Endothelial cell of hepatic sinusoid (primary cell): ENCODE data around the gene TBC1D1.
"Not testable (repeated sequence)": the region's sequence is repeated elsewhere in the genome, so short reads cannot be mapped to it uniquely, and the experiment has no call there.

Source experiments
- in situ Hi-C: cut with HindIII; loops from 2 replicates; pipeline ENCODE4 v1.10.0; 2017; ENCODE audit warnings: low sequenced_read_pairs

The TBC1D1 gene

DNA sequence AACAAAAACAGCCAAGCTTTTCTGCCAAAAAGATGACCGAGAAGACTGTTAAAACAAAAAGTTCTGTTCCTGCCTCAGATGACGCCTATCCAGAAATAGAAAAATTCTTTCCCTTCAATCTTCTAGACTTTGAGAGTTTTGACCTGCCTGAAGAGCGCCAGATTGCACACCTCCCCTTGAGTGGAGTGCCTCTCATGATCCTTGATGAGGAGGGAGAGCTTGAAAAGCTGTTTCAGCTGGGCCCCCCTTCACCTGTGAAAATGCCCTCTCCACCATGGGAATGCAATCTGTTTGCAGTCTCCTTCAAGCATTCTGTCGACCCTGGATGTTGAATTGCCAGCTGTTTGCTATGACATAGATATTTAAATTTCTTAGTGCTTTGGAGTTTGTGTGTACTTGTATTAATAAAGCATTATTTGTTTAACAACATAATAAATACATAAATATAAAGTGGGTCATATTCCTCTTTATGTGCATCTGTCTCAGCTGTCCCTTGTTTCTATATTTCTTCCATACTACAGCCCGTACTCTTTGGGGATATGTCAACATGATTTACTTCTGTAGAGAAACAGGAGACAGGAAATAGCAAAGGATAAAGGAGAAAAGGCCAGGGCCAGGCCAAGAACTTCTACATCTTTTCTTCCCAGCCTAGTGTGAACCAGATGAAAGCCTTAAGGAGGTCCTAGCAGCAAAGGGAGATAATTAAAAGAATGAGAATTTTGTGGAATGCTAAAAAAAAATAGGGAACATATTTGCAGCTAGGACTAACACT lies 70.0 kb downstream of the TBC1D1 start:
- in situ Hi-C loops = no loop called here

DNA sequence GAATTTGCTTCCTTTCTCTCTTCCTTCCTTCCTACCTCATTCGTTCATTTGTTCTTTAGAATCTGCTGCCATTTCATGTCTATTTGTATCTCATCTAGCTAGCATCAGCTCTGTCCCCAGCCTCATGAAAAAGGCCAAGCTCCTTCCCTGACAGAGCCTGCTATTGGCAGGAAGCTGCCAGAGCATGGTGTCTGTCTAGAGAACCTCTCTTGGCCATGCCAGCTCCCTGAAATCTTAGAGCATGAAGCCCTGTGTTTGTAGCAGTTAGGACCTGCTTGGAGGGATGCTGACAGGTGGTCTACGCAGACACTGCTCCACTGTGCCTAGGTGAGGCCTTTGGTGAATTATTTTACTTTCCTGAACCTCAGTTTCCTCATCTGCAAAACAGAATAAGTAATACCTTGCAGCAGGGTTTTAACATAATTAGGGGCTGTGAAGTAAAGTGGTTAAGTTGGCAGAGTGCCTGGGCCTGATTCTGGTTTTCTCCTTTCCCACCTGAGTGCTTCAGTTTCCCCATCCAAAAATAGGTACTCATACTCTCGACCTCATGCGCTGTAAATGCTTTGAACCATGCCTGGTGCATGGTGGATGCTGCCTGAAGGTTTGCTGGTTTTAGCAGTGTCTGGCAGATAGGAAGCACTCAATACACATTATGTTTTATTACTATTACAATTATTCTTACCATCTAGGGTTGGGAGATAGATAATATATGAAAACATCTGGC lies 74.0 kb downstream of the TBC1D1 start:
- in situ Hi-C loops = no loop called here

DNA sequence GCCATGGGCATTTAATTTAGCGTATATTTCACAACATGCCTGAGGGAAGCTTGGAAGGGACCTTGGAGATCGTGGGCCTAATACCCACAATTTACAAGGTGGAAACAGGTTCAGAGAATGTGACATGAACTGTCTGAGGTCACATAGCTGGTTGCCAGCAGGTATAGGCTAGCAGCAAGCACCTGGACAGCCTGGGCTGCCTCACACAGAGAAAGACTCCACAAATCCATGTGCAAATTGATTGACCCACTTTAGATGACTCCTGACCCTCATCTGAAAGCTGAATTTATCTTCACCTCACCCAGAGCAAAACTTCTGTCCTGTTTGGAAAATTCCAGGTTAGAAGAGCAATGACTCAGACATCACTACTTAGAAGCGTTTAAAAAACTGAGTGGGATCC lies 75.2 kb downstream of the TBC1D1 start:
- in situ Hi-C loops = no loop called here

DNA sequence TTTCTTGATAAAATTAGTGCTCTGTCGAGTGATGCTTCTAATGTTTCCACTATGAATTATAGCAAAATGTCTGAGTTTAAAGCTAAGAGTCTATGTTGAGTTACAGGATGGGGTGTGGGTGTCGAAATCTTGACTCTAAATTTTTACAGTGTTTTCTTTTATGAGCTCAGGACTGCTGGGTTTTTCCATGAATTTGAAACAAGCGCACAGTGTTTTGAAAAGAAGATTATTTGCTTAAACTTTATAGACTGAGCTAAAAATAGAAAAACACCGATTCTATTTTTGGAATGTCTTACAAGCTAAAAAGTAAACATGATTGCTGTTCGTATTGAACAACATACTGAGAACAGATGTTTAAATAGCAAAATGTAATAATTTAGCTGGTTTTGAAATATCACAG lies 76.9 kb downstream of the TBC1D1 start:
- in situ Hi-C loops = no loop called here

DNA sequence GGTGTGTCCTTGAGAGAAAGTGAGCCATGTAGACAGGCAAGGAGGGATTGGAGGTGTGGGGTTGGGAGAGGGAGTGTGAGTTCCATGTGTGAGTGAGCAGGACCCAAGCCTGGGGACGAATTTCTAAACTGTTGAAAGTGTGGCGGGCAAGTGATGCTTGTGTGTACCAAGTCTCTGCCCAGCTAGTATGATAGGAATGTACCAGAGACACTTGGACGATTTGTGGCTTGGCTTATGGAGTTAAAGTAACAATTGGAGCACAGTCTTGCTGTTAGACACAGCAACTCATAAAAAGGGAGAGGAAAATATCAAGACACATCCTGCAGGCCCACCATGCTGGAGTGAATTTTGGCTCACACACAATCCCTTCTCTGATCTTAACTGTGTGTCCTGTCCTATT lies 77.9 kb downstream of the TBC1D1 start:
- in situ Hi-C loops = no loop called here

DNA sequence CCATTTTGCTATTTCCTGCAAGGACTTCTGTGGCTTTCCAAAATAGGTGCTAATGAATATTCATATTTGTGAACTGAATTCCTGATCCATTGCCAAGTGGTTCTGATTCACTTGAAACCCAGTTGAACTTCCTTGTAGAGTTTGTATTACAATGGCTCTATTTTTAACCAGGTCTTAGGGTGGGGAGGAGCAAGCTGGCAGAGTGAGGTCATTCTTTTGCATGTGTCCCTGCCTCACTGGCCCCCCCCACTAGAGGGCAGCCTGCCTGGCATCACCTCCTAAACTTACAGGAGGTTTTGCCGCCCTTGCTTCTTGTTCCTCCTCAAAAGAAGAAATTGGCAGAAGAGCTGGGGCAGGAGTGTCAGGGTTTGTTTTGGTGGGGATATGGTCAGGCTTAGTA lies 79.8 kb downstream of the TBC1D1 start:
- in situ Hi-C loops = loop anchor here (5.0 kb wide), 1 partner anchor 37 kb away; no protein-coding TSS in a partner anchor

DNA sequence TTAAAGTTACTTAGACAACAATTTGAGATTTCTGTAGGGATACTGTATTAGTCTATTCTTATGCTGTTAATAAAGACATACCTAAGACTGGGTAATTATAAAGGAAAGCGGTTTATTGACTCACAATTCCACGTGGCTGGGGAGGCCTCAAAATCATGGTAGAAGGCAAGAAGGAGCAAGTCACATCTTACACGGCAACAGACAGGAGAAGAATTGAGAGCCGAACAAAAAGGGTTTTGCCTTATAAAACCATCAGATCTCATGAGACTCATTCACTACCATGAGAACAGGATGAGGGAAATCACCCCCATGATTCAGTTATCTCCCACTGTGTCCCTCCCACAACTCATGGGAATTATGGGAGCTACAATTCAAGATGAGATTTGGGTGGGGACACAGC lies 80.3 kb downstream of the TBC1D1 start:
- in situ Hi-C loops = loop anchor here (5.0 kb wide), 1 partner anchor 36 kb away; no protein-coding TSS in a partner anchor

DNA sequence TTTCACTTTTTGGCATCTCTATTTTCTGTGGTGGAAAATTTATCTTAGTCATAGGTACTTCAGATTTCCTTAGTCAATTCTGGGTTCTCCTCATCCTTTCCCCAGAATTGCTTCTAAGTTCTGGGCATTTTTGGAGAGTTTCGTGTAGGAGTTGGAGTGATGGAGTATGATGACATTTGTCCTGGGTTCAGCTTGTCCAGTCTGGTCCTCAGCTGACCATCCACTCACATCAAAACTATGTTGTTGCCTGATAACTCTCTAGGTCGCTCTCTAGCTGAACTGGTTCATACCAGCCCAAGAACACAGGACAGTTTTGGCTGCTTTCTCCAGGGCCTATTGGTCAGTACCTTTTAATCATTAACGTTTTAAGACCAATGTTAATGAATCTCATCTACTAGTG lies 82.6 kb downstream of the TBC1D1 start:
- in situ Hi-C loops = loop anchor here (5.0 kb wide), 1 partner anchor 34 kb away; no protein-coding TSS in a partner anchor

DNA sequence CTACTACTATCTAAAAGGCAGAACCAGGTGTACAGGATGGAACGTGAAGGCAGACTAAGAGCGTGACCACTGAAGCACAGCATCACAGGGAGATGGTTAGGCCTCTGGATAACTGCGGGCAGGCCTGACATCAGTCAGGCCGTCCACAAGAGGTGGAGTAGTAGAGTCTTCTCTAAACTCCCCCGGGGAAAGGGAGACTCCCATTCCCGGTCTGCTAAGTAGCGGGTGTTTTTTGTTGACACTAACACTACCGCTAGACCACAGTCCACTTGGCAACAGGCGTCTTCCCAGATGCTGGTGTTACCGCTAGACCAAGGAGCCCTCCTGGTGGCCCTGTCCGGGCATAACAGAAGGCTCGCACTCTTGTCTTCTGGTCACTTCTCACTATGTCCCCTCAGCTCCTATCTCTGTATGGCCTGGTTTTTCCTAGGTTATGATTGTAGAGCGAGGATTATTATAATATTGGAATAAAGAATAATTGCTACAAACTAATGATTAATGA lies 84.5 kb downstream of the TBC1D1 start:
- in situ Hi-C loops = not testable (repeated sequence)

DNA sequence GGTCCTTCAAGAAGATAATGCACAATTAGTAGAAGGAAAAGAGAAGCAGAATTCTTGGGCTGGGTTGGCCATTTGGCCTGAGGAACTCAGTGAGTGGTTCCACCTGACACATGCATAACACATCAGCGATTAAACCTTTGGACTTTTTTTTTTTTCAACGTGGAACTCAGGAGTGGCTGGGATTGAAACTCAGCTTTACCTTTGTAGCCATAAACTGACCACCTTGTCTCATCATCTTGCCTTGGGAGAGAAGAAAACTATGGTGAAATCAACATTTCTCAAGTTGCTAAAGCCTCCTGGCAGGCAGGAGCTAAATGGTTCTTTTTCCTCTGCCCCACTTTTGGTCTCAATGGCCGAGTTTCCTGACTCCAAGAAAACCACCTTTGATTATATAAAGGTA lies 85.6 kb downstream of the TBC1D1 start:
- in situ Hi-C loops = no loop called here

DNA sequence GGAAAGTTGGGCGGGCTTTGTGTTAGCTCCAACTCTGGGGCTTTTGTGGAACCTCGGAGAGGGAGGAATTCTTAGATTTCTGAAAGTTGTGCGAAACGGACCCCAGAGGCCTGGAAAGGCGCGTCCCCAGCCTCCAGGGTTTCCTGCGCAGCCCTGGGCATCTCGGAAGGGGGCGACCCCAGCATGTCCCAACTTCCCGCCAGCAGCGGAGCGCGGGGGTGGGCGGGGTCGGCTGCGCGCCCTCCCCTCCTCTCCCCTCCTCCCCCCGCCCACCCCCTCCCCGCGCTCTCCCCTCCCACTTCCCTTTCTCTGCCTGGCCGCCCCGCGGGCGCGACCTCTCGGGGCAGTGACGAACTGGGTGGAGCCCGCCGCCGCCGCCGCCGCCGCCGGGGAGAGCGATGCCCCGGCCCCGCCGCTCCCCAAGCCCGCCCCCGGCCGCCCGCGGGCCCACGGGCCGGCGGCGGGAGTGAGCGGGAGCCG lies 86.1 kb downstream of the TBC1D1 start:
- in situ Hi-C loops = no loop called here

DNA sequence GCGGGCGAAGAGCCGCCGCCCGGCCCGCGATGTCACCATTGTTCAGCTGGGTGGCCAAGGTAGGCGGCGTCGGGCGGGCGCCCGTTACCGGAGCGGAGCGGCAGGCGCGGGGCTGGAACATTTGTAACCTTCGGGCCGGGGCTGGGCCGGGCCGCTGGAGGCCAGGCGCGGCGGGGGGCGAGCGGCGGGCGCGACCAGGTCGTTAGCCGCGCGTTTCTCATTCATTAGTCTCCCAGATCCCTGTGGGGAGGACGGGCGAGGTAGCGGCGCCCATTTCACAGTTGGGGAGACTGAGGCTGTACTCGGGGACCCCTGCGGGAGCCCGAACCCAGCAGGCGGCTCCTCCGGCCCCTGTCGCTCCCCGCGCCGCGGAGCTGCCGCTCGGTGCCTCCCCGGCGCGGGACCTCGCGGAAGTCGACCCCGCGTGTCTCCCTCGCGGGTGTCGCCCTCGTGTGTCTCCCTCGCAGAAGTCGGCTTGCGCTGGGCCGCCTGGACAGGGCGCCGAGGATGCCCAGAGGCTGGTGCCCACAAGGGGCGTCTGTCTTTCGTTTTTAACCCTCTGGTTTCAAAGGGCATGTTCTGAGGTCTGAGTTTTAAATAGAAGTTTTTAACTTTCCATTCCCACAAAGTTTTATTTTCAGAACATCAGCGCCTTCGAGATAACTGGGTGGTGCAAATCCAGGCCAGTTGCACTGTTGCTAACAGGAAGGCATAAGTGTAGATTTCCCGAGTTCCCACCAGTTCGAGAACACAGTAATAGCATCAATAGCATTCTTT lies 86.8 kb downstream of the TBC1D1 start:
- in situ Hi-C loops = no loop called here

DNA sequence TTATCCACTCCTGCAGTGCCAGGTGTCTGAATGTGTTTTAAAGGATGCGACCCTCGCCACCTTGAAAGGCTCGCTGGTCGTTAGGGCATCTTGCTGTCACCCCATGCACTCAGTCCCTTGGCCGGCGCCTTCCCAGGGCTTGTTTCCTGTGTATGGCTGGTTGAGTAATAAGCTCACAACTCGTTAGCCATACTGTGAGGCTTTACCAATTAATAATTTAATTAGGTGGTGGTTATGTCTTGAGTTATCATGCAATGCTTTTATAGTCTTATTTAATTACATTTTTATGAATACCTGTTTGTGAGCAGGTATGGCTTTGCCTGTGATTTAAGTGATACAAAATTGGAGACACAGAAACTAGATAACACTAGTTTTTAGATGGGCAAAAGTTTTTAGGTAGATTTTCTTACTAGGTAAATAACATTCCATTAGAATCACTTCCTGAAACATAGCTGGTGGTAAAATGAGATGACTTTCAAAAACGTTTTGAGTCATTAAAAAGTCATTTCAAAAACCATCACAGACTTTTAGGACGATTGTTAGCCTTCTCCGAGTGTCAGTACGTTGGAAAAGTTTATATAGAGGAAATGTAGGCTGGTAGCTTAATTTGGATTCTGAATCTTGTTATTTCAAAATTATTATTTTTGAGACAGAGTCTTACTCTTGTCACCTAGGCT lies 87.5 kb downstream of the TBC1D1 start:
- in situ Hi-C loops = no loop called here

DNA sequence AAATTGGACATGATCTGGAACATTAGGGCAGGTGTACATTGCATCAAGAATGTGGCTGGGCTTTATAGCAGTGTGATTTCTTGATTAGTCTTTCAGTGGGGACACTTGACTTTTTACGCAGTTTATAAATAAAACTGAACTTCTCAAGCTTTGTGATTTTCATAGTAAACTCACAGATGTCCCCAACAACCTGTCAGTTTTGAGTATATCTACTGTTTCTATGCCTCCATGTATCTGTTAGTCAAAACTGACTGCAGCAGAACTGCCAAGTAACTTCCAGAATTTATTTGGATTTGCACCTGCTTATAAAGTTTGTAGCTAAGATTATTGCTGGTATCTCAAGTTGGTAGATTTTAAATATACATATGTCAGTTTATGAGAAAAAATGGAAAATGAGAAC lies 89.4 kb downstream of the TBC1D1 start:
- in situ Hi-C loops = no loop called here

DNA sequence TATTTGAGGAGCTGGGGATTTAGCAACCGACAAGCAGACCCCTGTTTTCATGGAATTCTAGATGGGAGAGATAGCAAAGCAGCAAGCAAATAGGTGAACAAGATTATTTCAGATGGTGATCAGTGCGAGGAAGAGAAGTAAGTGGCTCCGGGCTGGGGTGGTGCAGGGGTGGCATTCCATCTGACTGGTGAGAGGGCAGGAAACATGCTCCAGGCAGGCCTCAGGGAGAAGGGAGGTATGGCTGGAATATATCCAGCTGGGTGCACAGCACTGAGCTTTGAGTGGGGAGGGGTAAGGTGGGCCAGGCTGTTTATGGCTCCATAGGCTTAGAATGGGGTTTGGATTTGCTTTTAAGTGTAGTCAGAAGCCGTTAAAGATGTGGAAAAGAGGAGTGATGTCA lies 90.5 kb downstream of the TBC1D1 start:
- in situ Hi-C loops = no loop called here

DNA sequence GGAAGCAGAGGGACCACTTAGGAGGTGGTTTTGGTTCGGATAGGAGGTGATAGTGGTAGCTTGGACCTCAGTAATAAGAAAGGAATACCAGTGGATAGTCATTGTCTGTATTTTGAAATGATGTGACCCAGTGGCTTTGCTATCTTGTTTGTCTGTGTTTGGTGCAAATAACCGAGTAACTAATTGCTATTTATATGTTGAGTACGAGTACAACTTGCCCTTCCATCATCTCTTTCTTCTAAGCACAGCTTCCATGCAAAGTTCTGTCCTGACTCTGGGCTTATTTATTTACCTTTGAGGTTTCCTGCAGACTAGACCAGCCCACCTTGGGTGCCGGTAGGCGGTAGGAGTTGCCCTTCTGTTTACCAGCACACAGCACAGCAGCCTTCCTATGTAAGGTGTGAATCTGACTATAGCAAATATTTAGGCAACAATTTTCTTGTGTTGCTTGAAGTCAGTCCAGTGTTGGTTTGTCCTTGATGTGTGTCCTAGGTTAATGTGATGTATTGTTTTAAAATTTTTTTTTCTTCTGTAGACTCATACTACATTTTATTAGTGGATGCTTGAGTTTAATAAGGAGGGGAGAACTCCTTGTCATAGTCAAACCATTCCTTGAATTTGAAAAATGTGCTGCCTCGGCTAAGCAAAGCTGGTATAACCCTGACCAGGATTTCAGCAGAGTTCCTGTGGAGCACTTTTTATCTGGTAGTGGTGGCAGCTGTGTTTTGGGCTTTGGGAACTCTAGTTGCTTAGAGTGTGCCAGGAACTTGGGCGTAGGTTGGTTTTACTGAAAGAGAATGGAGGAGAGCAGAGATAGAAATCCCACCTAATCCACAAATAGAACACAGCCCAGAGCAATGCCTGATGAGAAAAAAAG lies 91.2 kb downstream of the TBC1D1 start:
- in situ Hi-C loops = no loop called here

DNA sequence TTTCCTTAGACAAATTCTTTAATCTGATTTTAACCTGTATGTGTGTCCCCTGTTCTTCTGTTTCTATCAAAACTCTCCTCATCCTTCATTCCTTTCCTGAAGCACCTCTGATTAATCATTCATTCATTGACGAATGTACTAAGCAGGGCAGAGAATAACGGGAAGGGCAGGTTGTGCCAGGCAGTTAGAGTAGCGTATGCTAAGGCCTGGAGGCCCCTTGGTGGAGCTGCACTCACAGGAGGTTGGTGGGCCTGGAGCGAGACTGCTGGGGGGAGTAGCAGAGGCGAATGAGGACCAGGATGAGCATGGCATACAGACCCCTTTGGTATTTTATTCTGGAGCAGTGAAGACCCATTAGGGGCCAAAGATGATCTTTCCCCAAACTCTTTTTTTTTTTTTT lies 91.9 kb downstream of the TBC1D1 start:
- in situ Hi-C loops = no loop called here

DNA sequence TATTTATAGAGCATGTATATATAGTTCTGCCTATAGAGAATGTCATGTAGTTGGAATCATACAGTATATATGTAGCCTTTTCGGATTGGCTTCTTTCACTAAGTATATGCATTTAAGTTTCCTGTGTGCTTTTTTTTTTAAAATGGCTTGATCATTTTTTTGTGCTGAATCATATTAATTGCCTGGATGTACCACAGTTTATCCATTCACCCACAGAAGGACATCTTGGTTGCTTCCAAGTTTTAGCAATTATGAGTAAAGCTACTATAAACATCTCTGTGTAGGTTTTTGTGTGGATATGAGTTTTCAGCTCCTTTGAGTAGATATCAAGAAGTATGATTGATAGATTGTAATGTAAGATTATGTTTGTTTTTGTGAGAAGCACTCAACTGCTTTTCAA lies 93.1 kb downstream of the TBC1D1 start:
- in situ Hi-C loops = no loop called here

DNA sequence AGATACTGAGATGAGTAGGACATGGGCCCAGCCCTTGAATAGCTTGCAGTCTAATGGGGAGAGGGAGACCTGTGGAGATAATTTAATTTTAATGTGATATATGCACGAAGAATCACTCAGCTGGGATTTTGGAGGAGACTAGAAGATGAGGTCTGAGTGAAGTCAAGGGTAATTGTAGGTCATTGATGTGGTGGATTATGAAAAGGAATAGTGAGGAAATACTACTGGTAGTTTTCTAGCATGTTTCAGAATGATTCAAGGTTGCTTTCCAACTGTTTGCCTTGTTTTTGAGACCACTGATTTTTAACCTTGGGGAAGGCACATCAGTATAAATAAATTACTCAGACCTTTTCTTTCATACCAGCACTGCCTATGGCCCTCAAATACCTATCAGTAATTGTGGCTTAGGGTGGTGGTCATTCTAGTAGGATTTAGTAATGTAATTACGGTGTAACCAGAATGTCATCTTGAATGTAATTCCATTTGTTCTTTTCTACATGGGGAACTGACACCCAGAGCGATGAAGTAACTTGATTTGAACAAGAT lies 94.9 kb downstream of the TBC1D1 start:
- in situ Hi-C loops = no loop called here
